ENCODE measurements around the gene SHPK.

SHPK gene

DNA sequence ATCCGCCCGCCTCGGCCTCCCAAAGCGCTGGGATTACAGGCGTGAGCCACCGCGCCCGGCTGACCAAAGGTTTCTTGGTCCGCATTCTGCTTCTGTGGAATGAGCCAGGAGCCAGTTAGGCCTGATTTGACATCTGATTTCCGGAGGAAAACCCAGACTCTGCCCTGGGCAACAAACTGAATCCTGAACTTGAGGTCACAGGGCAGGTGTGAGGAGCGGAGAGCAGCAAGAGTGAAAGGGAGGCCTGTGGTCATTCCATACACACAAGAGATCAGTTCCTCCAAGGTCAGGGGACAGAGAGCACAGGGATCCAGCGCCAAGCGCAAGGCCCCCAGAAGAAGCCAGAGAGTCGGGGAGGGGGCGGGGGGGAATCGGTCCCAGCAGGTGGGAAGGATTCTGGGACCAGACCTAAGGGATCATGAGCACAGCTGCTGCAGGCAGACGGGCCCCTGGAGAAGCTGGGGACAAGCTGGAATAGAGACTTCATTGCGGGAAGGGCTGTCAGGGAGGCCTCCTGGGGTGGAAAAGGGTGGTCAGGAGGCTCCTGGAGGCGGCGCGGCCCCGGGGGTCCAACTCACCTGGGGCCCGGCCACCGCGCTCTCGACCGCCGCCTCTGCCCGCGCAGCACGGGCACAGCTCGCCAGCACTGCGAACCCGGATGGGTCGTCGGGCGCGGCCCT lies 436 bp downstream of the SHPK start:
- no peak for DNase-seq (ENCODE audit: low read depth)
- H3K4me3 ChIP-seq (ENCODE audit: low read depth, low read length), result peak overlapping the region; percentile 96

DNA sequence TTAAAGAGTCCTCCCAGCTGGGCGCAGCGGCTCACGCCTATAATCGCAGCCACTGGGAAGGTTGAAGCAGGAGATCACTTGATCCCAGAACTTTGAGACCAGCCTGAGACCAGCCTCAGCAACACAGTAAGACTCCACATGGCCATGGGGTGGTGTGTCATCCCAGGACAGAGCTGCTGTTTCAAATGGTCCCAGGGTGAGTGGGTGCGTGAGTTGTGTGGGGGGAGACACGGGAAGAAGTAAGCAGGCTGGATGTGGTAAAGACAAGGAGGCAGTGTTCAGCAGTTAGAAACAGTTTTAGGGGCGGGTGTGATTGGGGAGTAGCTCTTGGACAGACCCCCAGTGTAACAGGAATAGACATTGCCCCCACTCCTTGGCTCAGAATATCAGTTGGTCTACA lies 3.8 kb downstream of the SHPK start:
- H3K4me3 ChIP-seq (ENCODE audit: low read depth, low read length), result no peak overlapping the region
- no peak for DNase-seq (ENCODE audit: low read depth)

DNA sequence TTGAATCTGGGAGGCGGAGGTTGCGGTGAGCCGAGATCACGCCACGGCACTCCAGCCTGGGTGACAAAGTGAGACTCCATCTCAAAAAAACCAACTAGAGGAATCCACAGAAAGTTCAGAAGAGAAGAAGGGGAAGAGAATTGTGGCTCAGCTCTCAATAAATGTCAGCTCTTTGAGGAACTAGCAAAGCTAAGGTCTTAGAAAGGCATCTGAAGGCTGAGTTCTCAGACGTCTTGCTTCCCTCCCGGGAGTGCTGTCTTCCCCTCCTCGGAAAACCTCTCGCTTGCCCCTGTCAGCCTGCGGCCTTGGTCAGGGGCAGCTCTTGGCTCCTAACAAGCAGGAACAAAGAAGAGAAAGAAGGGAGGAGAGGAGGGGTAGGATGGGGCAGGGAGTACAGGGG lies 5.3 kb downstream of the SHPK start:
- no peak for DNase-seq (ENCODE audit: low read depth)
- H3K4me3 ChIP-seq (ENCODE audit: low read depth, low read length), result no peak overlapping the region

DNA sequence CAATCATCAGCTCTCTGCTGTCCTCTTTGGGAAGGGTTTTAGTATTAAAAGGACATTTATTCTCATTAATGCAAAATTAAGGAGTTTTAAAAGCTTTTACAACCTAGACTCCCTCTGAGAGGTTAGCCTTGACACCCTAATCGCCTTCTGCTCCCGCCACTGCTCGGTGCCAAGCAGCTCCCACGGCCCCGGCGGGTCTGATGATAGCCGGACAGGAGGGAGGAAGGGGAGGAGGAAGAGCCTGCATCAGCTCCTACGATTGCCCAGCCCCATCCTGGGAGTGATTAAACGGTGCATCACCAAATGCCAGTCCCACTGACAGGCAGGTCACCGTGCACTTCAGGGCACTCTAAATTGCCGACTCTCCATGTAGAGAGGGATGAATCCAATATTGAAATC lies 8.3 kb downstream of the SHPK start:
- no peak overlapping the region for H3K4me3 ChIP-seq (ENCODE audit: low read depth, low read length)
- DNase-seq (ENCODE audit: low read depth), result no peak

DNA sequence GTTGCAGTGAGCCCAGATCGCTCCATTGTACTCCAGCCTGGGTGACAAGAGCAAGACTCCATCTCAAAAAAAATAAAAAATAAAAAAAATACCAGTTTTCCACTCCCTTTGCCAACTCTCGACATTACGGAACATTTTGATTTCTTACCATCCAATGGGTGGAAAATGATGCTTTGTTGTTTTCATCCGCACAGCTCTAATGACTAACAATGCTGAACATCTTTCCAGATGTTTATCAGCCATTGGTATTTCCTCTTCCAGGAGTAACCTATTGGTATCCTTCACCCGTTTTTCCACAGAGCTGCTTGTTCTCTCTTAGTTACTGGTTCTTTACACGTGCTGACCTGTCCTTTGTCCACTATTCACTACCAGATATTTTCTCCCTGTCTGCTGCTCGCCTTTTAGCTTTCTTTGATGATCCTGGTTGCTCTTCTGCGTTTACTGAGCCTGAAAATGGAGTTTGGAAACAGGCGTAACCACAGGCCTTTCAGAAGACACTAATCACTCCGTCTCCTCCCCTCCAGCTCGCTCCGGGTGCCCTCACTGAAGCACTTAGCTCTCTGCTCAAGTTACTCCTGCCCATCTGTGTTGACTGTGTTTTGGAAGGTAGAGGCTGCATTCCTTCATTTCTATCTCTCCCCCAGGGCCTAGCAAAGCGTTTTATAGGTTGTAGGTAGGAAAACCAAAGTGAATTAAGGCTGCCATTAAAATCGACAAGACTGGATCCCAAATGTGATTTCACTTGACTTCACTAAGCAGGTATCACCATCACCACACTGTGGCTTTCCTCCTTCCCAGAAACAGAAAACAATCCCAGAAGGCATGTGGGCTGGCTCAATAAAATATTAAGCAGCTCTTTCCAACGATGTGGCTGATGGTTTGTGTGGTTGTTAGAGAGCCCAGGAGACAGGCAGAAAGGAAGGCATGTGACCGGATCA lies 8.9 kb downstream of the SHPK start:
- no peak overlapping the region for H3K4me3 ChIP-seq (ENCODE audit: low read depth, low read length)
- DNase-seq (ENCODE audit: low read depth), result no peak

DNA sequence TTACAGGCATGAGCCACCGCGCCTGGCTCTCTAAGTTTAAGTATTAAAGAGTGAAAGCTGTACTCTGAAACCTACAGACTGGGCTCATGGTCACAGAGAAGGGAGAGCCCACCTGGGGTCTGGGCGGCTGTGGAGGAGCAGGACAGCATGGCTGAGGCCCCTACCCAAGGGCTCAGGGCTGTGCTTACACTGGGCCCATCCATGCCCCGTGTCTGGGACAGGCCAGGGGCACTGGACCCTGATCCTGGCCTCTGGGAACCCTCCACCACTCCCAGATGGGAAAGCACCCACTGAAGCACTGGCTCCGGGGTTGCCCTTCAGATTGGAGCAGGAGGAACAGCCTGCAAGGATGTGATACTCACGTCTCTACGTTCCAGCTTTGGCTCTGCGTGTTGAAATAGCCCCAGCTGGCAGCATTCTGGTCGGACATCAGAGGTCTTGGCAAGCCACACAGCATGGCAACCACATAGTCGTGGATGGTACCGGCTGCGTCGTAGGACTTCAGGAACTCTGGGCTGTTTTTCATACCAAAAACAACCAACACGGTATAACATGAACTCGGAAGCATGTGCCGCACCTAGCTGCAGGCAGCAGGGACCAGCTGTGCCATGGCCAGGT lies 13.0 kb downstream of the SHPK start:
- no peak for DNase-seq (ENCODE audit: low read depth)
- H3K4me3 ChIP-seq (ENCODE audit: low read depth, low read length), result no peak overlapping the region

DNA sequence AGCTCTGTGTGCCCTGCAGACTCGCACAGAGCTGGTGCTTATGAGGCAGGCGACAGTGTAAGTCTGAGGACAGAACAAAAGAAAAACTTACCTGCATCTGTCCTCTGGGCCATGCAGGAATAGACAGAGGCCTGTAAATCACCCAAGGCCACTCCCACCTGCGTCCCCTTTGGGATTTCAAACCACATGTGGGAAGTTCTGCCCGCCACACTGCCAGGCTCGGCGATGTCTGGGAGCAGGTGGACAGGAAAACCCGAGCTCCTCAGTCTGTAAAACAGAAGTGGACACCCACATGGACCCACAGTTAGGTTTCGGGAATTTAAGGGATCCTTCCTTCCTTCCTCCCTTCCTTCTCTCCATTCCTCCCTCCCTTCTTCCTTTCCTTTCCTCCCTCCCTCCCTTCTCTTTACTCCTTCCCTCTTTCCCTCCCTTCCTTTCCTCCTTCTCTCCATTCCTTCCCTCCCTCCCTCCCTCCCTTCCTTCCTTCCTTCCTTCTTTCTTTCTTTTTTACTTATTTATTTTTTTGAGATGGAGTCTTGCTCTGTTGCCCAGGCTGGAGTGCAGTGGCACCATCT lies 14.8 kb downstream of the SHPK start:
- no peak for DNase-seq (ENCODE audit: low read depth)
- H3K4me3 ChIP-seq (ENCODE audit: low read depth, low read length), result no peak overlapping the region

DNA sequence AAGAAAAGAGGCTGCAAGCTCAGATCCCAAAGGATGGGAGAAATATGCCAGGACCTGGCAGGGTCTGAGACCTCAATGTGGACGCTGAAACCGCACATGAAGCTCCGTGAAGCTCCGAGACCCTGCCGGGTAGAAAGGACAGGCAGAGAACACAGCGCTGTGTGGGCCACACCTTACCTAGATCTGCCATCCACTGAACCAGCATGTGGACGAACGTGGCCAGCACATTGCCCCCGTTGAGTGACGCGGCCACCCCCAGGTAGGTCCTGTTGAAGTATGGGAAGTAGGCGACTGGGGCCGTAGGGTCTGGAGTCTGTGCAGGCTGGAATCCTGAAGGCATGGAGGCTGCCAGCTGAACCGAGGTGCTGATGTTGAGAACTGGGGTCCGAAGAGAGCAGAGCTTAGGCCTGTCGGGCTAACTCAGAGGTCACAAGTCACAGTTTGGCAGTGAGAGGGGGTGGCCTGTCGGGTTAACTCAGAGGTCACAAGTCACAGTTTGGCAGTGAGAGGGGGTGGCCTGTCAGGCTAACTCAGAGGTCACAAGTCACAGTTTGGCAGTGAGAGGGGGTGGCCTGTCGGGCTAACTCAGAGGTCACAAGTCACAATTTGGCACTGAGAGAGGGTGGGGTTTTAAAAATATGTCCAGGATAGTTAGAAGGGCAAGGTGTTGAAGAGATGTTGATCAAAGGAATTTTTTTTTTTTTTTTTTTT lies 20.7 kb downstream of the SHPK start:
- H3K4me3 ChIP-seq (ENCODE audit: low read depth, low read length), result no peak overlapping the region
- no peak for DNase-seq (ENCODE audit: low read depth)

DNA sequence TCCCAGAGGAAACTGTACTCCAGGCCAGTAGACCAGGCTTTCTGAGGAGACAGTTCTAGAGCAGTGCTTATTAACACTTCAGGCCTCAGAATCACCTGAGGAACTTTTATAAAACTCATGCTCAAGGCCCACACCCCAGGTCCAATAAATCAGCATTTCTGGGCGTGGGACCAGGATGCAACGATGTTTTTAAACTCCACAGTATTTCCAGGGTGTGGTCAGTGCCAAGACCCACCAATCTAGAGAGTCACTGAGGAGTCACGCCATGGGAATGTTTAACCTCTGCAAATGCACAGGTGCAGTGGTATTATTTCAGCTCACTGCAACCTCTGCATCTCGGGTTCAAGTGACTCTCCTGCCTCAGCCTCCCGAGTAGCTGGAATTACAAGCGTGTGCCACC lies 22.9 kb downstream of the SHPK start:
- no peak for DNase-seq (ENCODE audit: low read depth)
- no peak overlapping the region for H3K4me3 ChIP-seq (ENCODE audit: low read depth, low read length)

DNA sequence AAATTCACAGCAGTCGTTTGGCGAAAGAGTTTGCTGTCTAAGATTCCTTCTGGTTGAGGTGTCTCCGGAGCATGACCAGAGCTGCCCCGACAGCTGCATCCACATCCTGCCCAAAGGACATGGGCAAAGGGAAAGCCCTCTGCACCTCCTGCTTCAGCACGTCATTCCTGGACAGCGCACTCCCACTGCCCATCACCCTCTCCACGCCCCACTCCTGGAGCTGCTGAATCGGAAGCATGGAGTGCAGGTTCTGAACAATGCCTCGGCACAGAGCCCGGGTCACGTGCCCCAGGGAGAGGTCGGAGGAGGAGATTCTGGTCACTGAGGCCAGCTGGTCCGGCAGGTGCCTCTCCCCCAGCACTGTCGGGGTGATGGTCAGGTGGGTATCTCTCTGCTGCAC lies 25.5 kb downstream of the SHPK start:
- no peak for DNase-seq (ENCODE audit: low read depth)
- no peak overlapping the region for H3K4me3 ChIP-seq (ENCODE audit: low read depth, low read length)

DNA sequence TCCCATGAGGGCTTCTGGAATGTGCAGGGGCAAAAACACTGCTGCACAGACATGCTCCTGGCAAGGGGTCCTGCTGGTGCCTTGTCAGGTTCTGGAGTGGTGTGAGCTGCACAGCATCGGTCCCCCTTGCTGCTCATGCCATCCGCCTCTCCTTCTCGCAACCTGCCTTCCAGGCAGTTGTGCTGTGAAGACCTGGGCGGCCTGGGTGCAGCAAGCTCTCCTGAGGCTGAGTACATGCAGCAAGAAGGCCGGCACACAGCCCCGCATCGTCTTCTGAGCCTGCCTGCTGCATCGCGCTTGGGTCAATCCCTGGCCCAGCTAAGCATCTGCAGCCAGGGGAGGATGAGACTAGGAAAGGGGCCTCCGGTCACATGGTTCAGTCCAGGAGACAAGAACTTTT lies 26.4 kb downstream of the SHPK start:
- no peak for DNase-seq (ENCODE audit: low read depth)
- H3K4me3 ChIP-seq (ENCODE audit: low read depth, low read length), result no peak overlapping the region

DNA sequence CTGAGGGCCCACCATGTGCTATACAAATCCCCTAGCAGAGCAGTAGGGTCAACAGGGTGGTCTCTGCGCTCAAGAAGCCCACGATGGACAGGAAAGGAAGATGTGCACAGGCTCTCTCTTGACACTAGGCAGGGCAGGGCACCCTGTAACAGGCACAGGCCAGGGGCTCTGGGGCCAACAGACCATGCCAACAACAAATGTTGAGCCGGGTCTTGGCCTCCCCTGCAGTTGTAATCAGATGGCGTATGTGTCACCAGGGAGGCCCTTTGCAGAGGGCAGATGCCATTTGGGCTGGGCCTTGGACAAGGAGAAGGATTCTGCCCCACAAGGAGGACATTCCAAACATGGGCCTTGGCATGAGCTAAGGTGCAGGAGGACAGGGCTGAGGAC lies 32.2 kb downstream of the SHPK start:
- DNase-seq (ENCODE audit: low read depth), result no peak
- H3K4me3 ChIP-seq (ENCODE audit: low read depth, low read length), result no peak overlapping the region

DNA sequence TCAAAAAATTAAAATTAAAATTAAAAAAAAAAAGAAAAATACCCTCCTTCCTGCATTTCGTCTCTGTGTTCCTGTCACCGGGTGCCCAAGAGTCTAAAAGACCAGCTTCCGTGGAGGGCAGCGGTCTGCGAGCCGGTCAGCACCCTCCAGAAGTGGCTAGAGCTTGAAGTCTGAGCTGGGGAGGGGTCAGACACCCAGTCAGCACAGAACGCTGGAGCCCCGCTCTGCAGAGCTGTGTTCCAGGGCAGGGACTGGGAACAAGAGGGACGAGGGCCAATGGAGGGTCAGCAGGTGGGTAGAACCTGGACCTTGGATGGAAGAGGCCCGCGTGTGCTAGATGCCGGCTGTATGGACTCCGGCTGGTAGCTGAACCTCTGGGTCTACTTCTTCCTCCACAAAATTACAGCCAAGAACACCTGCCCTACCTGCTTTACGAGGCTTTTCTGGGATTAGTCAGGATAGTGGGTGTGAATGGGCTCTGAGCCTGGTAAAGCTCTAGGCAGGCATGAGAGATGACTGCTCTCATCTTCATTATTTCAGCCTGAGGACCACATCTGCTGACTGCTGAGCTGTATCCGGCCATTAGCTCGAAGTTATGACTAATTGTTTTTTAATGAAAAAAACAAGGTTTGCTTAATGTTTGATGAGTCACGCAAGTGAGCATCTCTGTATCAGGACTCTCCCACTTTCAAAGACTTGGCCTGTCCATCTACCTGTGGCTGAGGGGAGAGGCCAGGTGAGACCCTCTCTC lies 32.8 kb downstream of the SHPK start:
- no peak overlapping the region for H3K4me3 ChIP-seq (ENCODE audit: low read depth, low read length)
- DNase-seq (ENCODE audit: low read depth), result peak; percentile 39

DNA sequence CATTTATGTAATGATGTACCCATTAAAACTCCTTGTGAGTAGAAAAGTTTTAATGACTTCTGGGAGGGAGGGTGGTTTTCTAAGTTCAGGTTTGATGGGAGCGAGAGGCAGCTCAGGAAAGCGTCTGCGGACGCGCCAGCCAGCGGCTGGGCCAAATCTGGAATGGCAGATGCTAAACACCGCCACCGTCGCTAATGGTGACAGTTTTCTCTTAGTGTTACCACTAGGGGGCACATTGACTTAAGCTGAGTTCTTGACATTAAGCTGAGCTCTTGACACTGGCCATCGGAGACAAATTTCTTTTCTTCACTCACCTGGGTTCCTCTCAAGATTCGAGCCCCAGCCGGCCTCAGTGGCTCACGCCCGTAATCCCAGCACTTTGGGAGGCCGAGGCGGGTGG lies 33.6 kb downstream of the SHPK start:
- no peak for DNase-seq (ENCODE audit: low read depth)
- H3K4me3 ChIP-seq (ENCODE audit: low read depth, low read length), result no peak overlapping the region

DNA sequence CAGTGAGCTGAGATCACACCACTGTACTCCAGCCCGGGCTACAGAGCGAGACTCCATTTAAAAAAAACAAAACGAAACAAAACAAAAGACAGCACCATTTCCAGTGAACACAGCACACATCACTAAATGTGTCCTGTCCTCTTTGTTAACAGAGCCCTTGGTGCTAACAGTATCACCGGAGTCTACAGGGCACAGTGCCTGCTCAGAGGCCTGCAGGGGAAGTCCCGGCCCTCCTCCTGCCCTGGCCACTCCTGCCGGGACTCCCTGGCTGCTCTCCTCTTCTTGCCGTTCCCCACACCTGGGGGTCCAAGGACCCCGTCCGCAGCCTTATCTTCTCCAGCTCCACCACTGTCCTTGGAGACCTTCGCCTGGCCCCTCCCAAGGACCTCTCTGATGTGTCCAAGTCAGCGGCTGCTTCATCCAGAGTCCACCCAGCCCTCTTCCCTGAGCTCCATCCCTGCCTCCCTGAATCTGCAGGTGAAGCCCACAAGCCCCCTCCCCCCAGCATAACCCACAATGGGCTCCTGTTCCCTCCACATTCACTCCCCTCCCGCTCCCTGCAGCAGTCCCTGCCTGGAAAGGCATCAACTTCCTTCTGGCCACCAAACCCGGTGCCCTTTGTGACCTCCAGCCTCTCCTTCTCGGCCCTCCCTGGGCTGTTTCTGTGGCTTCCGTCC lies 35.4 kb downstream of the SHPK start:
- DNase-seq (ENCODE audit: low read depth), result no peak
- H3K4me3 ChIP-seq (ENCODE audit: low read depth, low read length), result no peak overlapping the region

DNA sequence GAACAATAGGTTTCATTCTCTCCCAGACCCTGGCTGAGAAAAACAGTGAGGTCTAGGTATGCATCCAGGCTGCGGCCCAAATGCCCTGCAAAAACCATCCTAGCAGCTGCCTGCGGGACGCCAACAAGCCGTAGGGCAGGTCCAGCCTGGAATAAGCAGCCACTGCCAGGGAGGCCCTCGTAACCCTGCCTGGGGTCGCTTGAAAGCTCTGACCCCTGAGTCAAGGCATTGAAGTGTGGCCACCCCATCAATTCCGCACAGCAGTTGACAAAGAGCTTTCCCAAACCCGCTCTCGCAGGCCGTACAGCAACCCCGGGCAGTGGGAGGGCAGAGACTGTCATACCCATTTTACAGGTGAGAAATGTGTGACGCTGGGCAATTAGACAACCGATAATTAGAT lies 38.0 kb downstream of the SHPK start:
- no peak for DNase-seq (ENCODE audit: low read depth)
- no peak overlapping the region for H3K4me3 ChIP-seq (ENCODE audit: low read depth, low read length)

DNA sequence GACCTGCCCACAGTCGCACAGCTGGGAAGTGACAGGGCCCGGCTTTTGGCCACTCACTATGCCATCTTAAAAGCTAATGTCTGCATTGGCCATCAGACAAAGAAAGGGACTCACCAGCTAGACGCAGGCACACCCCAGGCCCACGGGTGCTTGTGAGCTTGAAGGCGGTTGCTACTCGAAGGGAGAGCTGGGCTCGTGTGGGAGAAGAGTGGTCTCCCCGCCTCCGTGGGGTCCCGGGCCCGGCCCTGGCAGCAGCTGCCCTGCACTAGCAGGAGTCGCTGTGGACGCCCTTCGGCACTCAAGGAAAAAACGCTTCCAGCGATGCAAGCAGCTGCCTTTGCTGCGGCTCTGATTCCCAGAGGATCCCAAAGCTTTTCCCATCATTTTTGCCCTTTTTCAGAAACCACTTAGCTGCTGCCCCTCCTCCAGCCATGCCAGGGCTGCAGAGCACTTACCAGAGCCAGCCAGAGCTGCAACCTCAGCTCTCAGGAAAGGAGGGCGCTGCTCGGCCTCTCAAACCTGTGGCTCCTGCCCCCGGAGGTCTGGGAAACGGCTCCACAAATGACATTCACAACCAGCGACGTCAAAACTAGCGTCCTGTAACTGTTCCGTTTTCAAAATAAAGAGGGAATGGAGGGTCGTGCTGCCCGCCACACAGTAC lies 39.1 kb downstream of the SHPK start:
- DNase-seq (ENCODE audit: low read depth), result no peak
- no peak overlapping the region for H3K4me3 ChIP-seq (ENCODE audit: low read depth, low read length)

DNA sequence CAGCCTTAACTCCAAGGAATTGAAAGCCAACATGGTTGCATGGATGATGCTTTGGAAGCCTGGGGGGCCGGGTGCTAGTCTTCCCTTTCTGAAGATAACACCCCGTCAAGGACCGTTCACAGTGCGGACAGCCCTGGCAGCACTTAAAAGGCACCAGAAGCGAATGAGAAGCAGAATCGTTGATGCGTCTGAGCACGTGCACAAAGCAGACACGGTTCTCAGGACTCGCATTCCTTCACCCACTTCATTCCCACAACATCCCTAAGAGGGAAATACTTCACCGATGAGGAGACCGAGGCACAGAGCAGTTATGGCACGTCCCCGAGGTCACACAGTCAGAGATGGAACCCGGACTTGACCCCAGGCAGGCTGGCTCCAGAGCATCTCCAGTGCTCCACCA lies 41.1 kb downstream of the SHPK start:
- DNase-seq (ENCODE audit: low read depth), result no peak

More for the DNA sequence above, 41.1 kb downstream of the SHPK start:
- no peak overlapping the region for H3K4me3 ChIP-seq (ENCODE audit: low read depth, low read length)
